GM12872 (cell line): ENCODE data around the gene TEAD1.

Experiments
- CTCF ChIP-seq: IDR thresholded peaks from 3 replicates; pipeline ENCODE4 v1.5.1; 2011; ENCODE audit warnings: low read depth, mild to moderate bottlenecking, low read length, moderate library complexity; ENCODE audit not compliant: insufficient read depth

The TEAD1 gene

GRCh38 chr11:12963051-12963450 is 288.8 kb downstream of the TEAD1 start:
- TF ChIP-seq CTCF, result no peak

GRCh38 chr11:12963792-12964536 is 289.7 kb downstream of the TEAD1 start:
- TF ChIP-seq CTCF, result peak; percentile 73

- no peak for TF ChIP-seq CTCF
Measured at GRCh38 chr11:12964650-12965049, 290.4 kb downstream of the TEAD1 start.

- no peak for TF ChIP-seq CTCF
Measured at GRCh38 chr11:12966002-12966401, 291.8 kb downstream of the TEAD1 start.

GRCh38 chr11:12968101-12968500 is 293.9 kb downstream of the TEAD1 start:
- no peak for TF ChIP-seq CTCF

GRCh38 chr11:12968826-12969225 is 294.6 kb downstream of the TEAD1 start:
- TF ChIP-seq CTCF, result no peak

GRCh38 chr11:12971955-12972354 is 297.7 kb downstream of the TEAD1 start:
- no peak for TF ChIP-seq CTCF
